HFF-Myc (cell line): ENCODE results near the gene SEC23A.
A peak's percentile ranks its signal among the peaks of the same experiment; 100 is the strongest.
"Not testable (repeated sequence)": the region's sequence is repeated elsewhere in the genome, so short reads cannot be mapped to it uniquely, and the experiment has no call there.

Source experiments
- DNase-seq: peaks from one replicate; pipeline ENCODE4 v3.0.0-alpha.2; 2011; ENCODE audit warnings: low read depth; ENCODE audit errors: extremely low read depth
- H3K4me3 ChIP-seq: replicated peaks from 2 replicates; pipeline ENCODE4 v1.5.1; 2011; ENCODE audit warnings: low read depth, mild to moderate bottlenecking, control low read depth, low read length
- TF ChIP-seq, protein P1 (sequence below): IDR thresholded peaks from 2 replicates; pipeline ENCODE4 v1.5.1; 2012; ENCODE audit warnings: mild to moderate bottlenecking, low read depth, low read length, control low read depth; ENCODE audit errors: missing control alignments

SEC23A gene

DNA sequence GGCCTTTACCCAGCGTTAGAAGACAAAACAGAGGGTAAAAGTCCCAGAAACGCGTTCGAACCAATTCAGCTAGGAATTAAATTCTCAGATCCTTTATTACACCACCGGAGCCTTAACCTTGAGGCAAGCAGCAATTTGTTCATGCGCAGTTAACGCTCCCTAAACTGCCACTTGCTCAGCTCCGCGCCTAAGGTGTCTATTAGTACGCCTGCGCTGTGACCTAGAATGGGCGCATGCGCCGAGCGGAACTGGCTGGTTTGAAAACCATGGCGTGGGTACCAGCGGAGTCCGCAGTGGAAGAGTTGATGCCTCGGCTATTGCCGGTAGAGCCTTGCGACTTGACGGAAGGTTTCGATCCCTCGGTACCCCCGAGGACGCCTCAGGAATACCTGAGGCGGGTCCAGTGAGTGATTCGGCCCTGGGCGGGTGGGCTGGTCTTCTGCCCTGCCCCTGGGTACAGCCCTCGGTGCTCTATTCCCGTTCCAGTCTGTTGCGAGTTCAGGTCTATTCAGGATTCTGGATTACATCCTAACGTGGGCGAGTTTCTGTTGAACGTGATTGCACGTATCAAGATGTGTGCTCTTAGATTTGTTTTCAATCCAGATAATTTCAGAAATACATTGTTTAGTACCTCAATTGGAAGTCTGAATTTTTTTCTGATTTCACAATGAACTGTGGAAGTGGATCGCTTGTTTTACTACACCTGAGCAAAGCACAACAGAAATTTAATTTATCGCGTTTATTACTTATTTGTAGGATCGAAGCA lies 11.2 kb upstream of the SEC23A start, which contains the start of gene GEMIN2:
GEMIN2 (plus strand) TSS at position 251 of the 766 bp plus-strand sequence; CDS start at position 267, 16 bp downstream.
- DNase-seq: peak; percentile 90
- TF ChIP-seq, protein P1, sequence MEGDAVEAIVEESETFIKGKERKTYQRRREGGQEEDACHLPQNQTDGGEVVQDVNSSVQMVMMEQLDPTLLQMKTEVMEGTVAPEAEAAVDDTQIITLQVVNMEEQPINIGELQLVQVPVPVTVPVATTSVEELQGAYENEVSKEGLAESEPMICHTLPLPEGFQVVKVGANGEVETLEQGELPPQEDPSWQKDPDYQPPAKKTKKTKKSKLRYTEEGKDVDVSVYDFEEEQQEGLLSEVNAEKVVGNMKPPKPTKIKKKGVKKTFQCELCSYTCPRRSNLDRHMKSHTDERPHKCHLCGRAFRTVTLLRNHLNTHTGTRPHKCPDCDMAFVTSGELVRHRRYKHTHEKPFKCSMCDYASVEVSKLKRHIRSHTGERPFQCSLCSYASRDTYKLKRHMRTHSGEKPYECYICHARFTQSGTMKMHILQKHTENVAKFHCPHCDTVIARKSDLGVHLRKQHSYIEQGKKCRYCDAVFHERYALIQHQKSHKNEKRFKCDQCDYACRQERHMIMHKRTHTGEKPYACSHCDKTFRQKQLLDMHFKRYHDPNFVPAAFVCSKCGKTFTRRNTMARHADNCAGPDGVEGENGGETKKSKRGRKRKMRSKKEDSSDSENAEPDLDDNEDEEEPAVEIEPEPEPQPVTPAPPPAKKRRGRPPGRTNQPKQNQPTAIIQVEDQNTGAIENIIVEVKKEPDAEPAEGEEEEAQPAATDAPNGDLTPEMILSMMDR: no peak
- H3K4me3 ChIP-seq: peak within 1 kb of the TSS; percentile 89

DNA sequence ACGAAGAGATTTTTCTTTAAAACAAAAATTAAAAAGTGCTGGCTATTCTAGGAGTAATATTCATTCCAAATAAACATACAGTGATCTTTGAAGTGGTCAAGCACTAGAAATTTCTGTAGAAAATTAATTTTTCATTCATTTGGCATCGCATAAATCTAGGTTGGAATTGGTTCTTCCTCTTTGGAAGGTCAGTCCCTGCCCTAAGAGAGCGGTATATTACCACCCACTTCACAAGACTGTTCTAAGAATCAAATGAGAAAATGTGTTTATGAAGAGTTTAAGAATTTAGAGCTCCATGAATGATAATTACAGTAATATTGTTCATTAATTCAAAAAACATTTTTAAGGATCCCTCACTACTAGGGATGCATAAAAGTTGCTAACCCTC lies 10.6 kb upstream of the SEC23A start:
- TF ChIP-seq, protein P1: no peak
- H3K4me3 ChIP-seq: peak overlapping the region; percentile 89
- DNase-seq: no peak

DNA sequence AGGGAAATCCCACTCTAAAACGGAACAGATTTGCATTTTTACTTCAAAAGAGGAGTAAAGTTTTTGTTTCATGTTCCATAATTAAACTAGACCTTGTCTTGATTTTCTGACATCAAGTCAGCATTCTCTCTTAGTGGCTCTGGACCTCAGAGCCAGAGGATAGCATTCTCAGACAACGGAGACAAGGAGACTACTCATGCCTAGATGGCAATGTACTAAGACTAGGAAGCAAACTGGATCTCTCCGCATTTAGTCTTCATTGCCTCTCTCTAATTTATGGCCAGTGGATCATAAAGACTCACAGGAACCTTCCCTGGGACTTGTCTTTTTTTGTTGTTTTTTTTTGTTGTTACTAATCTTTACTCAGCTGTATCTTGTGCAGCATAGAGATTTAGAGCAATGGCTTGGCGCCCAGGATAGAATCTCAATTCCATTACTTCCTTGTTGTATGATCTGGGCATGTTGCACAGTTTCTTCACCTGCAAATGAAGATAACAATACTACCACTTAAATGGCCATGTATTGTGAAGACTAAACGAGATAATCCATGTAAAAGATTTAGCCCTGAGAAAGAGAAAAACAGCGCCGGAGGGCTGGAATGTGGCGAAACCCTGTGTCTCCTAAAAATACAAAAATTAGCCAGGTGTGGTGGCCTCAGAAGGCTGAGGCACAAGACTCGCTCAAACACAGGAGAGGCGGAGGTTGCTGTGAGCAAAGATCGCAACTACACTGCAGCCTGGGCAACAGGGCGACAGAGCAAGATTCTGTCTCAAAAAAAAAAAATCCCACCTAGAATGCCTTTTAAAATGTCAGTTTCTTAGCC lies 7.1 kb upstream of the SEC23A start:
- no peak for DNase-seq
- no peak overlapping the region for H3K4me3 ChIP-seq
- TF ChIP-seq, protein P1: no peak

DNA sequence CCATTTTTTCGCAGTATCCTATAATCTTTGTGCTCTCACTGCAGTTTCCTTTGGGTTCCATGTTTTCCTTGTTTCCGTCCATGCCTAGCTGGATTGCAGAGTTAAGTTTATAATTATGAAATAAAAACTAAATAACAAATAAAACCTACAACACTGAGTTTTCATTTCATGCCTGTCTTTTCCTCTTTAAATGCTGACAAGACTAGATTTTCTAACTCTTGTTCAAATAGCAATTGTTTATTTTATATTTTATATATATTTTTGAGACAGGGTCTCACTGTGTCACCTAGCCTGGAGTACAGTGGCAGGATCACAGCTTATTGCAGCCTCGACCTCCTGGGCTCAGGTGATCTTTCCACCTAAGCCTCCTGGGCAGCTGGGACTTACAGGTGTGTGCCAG lies 5.8 kb upstream of the SEC23A start:
- no peak for DNase-seq
- TF ChIP-seq, protein P1: no peak
- no peak overlapping the region for H3K4me3 ChIP-seq

DNA sequence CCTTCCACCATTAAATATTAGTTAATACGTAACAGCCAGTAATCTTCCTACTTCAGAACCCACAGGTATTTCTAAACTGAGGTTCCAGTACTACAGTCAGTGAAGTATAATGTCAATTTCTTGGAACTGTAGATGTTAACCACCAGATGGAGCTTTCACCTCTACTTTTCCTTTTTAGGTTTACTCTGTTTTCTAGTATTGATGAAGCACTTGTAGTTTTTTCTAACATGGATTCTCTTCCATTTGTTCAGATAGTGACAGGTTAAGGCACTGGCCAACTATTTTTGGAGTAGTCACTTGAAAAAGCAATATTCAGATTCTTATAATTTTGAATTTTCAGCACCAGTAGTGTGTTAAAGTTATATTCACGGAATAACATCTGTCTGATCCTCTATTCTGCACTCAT lies 4.6 kb upstream of the SEC23A start:
- no peak for DNase-seq
- H3K4me3 ChIP-seq: no peak overlapping the region
- TF ChIP-seq, protein P1: peak; percentile 20

DNA sequence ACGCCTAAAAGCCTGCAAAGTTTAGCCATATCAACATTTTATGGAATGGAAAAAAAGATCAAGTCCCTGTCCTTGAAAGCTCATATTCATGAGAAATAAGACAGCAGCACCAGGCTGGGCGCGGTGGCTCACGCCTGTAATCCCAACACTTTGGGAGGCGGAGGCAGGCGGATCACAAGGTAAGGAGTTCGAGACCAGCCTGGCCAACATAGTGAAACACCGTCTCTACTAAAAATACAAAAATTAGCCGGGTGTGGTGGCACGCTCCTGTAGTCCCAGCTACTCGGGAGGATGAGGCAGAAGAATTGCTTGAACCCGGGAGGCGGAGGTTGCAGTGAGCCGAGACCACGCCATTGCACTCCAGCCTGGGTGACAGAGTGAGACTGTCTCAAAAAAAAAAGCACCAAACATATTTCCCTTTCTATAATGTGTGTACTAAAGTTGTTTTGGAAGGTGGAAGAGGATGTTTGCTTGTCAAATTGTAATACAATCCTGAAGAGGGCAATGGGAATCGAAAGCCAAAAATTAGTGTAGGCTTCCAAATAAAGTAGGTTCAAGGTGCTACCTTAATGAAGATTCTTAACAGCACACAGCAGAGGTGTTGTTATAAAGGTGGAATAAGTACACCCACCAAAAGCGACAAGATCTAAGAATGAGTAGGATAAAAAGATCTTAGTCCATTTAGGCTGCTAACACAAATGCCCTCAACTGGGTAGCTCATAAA lies 1.2 kb upstream of the SEC23A start:
- DNase-seq: not testable (repeated sequence)
- H3K4me3 ChIP-seq: peak overlapping the region; percentile 82
